H1 (cell line): ENCODE results near the gene LPP. TPM values are rescaled to one million over a fixed set of nuclear protein-coding genes. Genes with fewer than 3 reads are reported as not detected.

Experiments used
- CTCF ChIA-PET: fragments of 300-600 bp; sonication (Branson Sonifier 250); formaldehyde crosslinking; loops from one replicate; lab custom pipeline; 2021; ENCODE audit not compliant: partially characterized antibody; lab: Charles Lee
- POLR2A ChIA-PET: fragments of 300-600 bp; sonication (Branson Sonifier 250); formaldehyde crosslinking; loops from one replicate; lab custom pipeline; 2021; ENCODE audit warnings: inconsistent platforms; ENCODE audit not compliant: partially characterized antibody; lab: Charles Lee
- DNase-seq, 2 experiments: peaks; one replicate each; pipeline versions ENCODE4 v3.0.0 to v3.0.0-alpha.2; 2010 to 2022; ENCODE audit warnings: low spot score in 2 of 2, low read depth in 1 of 2, mixed read lengths in 1 of 2
- FAIRE-seq: peaks from 2 replicates; lab custom pipeline; 2011; peaks lifted over from hg19 to GRCh38; lab: Jason Lieb, UNC
- H2AFZ ChIP-seq: 2 replicates; pipeline ENCODE4 v1.8.1; 2012; ENCODE audit warnings: low read length, inconsistent platforms
- H2AK5ac ChIP-seq: 2 replicates; pipeline ENCODE4 v1.6.1; 2013; ENCODE audit warnings: low read depth, low read length
- H2BK120ac ChIP-seq: replicated peaks from 2 replicates; pipeline ENCODE3; 2013; ENCODE audit warnings: low read depth, low read length, inconsistent platforms
- H2BK12ac ChIP-seq: 2 replicates; pipeline ENCODE4 v1.6.1; 2013; ENCODE audit warnings: low read depth, low read length
- H2BK15ac ChIP-seq: 2 replicates; pipeline ENCODE4 v1.6.1; 2013; ENCODE audit warnings: low read length
- H2BK20ac ChIP-seq: 2 replicates; pipeline ENCODE4 v1.6.1; 2013; ENCODE audit warnings: low read length
- H2BK5ac ChIP-seq: 2 replicates; pipeline ENCODE4 v1.6.1; 2013; ENCODE audit warnings: low read depth, low read length
- H3K14ac ChIP-seq: 2 replicates; pipeline ENCODE4 v1.6.1; 2013; ENCODE audit warnings: inconsistent platforms; ENCODE audit not compliant: insufficient read length
- H3K18ac ChIP-seq: 2 replicates; pipeline ENCODE4 v1.6.1; 2013; ENCODE audit warnings: low read length; ENCODE audit errors: extremely low read depth
- H3K23ac ChIP-seq: 2 replicates; pipeline ENCODE4 v1.6.1; 2013; ENCODE audit warnings: inconsistent platforms; ENCODE audit not compliant: insufficient read length
- H3K23me2 ChIP-seq: 2 replicates; pipeline ENCODE4 v1.6.1; 2013; ENCODE audit warnings: low read depth, low read length
- H3K27ac ChIP-seq: 2 replicates; pipeline ENCODE4 v1.6.1; 2011; ENCODE audit warnings: low read depth, low read length, inconsistent platforms
- H3K27me3 ChIP-seq, 4 experiments: replicated peaks in 1 of 4; 1 replicate in 1 of 4; 2 replicates in 3 of 4; pipeline versions ENCODE4 v1.6.1 to v1.8.1; 2011 to 2013; ENCODE audit warnings: low read length in 3 of 4, mild to moderate bottlenecking in 3 of 4, inconsistent platforms in 2 of 4, mixed read lengths in 2 of 4, moderate library complexity in 1 of 4; ENCODE audit not compliant: control insufficient read depth in 3 of 4, insufficient read depth in 3 of 4; ENCODE audit errors: extremely low read depth in 1 of 4
- H3K36me3 ChIP-seq, 4 experiments: 2 replicates each; pipeline versions ENCODE4 v1.6.1 to v1.8.1; 2011 to 2013; ENCODE audit warnings: mild to moderate bottlenecking in 4 of 4, low read length in 3 of 4, moderate library complexity in 2 of 4, control low read depth in 1 of 4, inconsistent platforms in 1 of 4; ENCODE audit not compliant: insufficient read depth in 4 of 4, control insufficient read depth in 2 of 4
- H3K4ac ChIP-seq: replicated peaks from 2 replicates; pipeline ENCODE3; 2013; ENCODE audit warnings: low read length, low read depth, mixed read lengths, inconsistent platforms; ENCODE audit not compliant: insufficient read length
- H3K4me1 ChIP-seq, 4 experiments: replicated peaks in 1 of 4; 1 replicate in 1 of 4; 2 replicates in 3 of 4; pipeline versions ENCODE4 v1.6.1 to v1.8.1; 2011 to 2013; ENCODE audit warnings: low read length in 3 of 4, inconsistent platforms in 2 of 4, mixed read lengths in 1 of 4; ENCODE audit not compliant: insufficient read depth in 4 of 4, control insufficient read depth in 3 of 4
- H3K4me2 ChIP-seq, 2 experiments: 2 replicates each; pipeline versions ENCODE4 v1.6.1 to v1.8.1; 2011 to 2013; ENCODE audit warnings: low read depth in 2 of 2, low read length in 2 of 2, control low read depth in 1 of 2, inconsistent platforms in 1 of 2, mild to moderate bottlenecking in 1 of 2; ENCODE audit not compliant: insufficient read depth in 1 of 2
- H3K4me3 ChIP-seq, 4 experiments: fragments of 200-600, 300-600 bp in 1 of 4; sonication (generic), shearing (Covaris generic), sonication (Bioruptor Twin) in 1 of 4; 2 replicates each; pipeline versions ENCODE4 v1.5.1 to v1.8.1; 2011 to 2016; ENCODE audit warnings: low read length in 4 of 4, low read depth in 3 of 4, control low read depth in 2 of 4, inconsistent platforms in 2 of 4, mild to moderate bottlenecking in 2 of 4, mixed read lengths in 1 of 4, moderate library complexity in 1 of 4; ENCODE audit not compliant: insufficient read depth in 2 of 4; ENCODE audit errors: extremely low read depth in 1 of 4
- H3K56ac ChIP-seq: replicated peaks from 2 replicates; pipeline ENCODE3; 2013; ENCODE audit warnings: low read depth, mild to moderate bottlenecking, mixed read lengths, low read length, inconsistent platforms; ENCODE audit not compliant: insufficient read length
- H3K79me1 ChIP-seq: 2 replicates; pipeline ENCODE4 v1.6.1; 2013; ENCODE audit warnings: low read depth, low read length, control low read depth
- H3K79me2 ChIP-seq, 2 experiments: 2 replicates each; pipeline versions ENCODE4 v1.6.1 to v1.8.1; 2012 to 2013; ENCODE audit warnings: low read length in 2 of 2, mild to moderate bottlenecking in 2 of 2, inconsistent platforms in 1 of 2; ENCODE audit not compliant: insufficient read depth in 2 of 2, control insufficient read depth in 1 of 2
- H3K9ac ChIP-seq, 4 experiments: replicated peaks in 1 of 4; 1 replicate in 1 of 4; 2 replicates in 3 of 4; pipeline versions ENCODE4 v1.6.1 to v1.8.1; 2011 to 2013; ENCODE audit warnings: low read depth in 3 of 4, low read length in 3 of 4, control low read depth in 2 of 4, mild to moderate bottlenecking in 2 of 4, moderate library complexity in 2 of 4, inconsistent platforms in 1 of 4; ENCODE audit errors: extremely low read depth in 1 of 4
- H3K9me3 ChIP-seq, 2 experiments: 2 replicates each; pipeline versions ENCODE4 v1.6.1 to v1.8.1; 2012 to 2013; ENCODE audit warnings: mild to moderate bottlenecking in 2 of 2, moderate library complexity in 2 of 2, control low read depth in 1 of 2, inconsistent platforms in 1 of 2, low read depth in 1 of 2, low read length in 1 of 2, mixed read lengths in 1 of 2; ENCODE audit not compliant: insufficient read depth in 2 of 2
- H4K20me1 ChIP-seq, 2 experiments: replicated peaks in 1 of 2; 2 replicates each; pipeline versions ENCODE3 to v1.8.1; 2011 to 2013; ENCODE audit warnings: inconsistent platforms in 2 of 2, low read length in 2 of 2, mild to moderate bottlenecking in 1 of 2; ENCODE audit not compliant: insufficient read depth in 2 of 2, control insufficient read depth in 1 of 2
- H4K5ac ChIP-seq: 2 replicates; pipeline ENCODE4 v1.6.1; 2013; ENCODE audit warnings: low read length, low read depth, mixed read lengths, inconsistent platforms; ENCODE audit not compliant: insufficient read length
- H4K8ac ChIP-seq: 2 replicates; pipeline ENCODE4 v1.8.0; 2013; ENCODE audit warnings: mild to moderate bottlenecking, moderate library complexity, low read length, inconsistent platforms; ENCODE audit not compliant: insufficient read depth; ENCODE audit errors: extremely low read depth
- H4K91ac ChIP-seq: replicated peaks from 2 replicates; pipeline ENCODE3; 2013; ENCODE audit warnings: low read length, mixed read lengths, inconsistent platforms; ENCODE audit not compliant: insufficient read length
- CREB1 ChIP-seq: IDR thresholded peaks from 2 replicates; pipeline ENCODE4 v1.6.1; 2012; ENCODE audit warnings: inconsistent platforms
- CTBP2 ChIP-seq: IDR thresholded peaks from 2 replicates; pipeline ENCODE4 v1.7.0; 2011; ENCODE audit warnings: borderline replicate concordance, mild to moderate bottlenecking, moderate library complexity, mixed read lengths, low read length; ENCODE audit not compliant: insufficient read depth, insufficient read length
- EP300 ChIP-seq, 2 experiments: IDR thresholded peaks; 1 replicate in 1 of 2; 2 replicates in 1 of 2; pipeline ENCODE4 v1.6.1; 2011 to 2012; ENCODE audit warnings: low read depth in 2 of 2, low read length in 2 of 2, mild to moderate bottlenecking in 2 of 2, borderline replicate concordance in 1 of 2, inconsistent platforms in 1 of 2, moderate library complexity in 1 of 2
- JUND ChIP-seq: IDR thresholded peaks from 2 replicates; pipeline ENCODE4 v1.6.1; 2011; ENCODE audit warnings: mild to moderate bottlenecking, improper control_type of control experiment, low read length
- KDM1A ChIP-seq: fragments of 200-600, 300-600 bp; sonication (generic); IDR thresholded peaks from 2 replicates; pipeline ENCODE4 v1.7.1; 2016; ENCODE audit warnings: mild to moderate bottlenecking, low read length, borderline replicate concordance
- RBBP5 ChIP-seq: IDR thresholded peaks from 2 replicates; pipeline ENCODE4 v1.7.1; 2012; ENCODE audit warnings: low read depth, mild to moderate bottlenecking, inconsistent platforms, low read length, moderate library complexity, borderline replicate concordance
- SIN3A ChIP-seq, 2 experiments: IDR thresholded peaks in 1 of 2; conservative IDR thresholded peaks in 1 of 2; 2 replicates each; pipeline ENCODE4 v1.6.1; 2011 to 2012; ENCODE audit warnings: low read length in 2 of 2, improper control_type of control experiment in 1 of 2, low read depth in 1 of 2, mild to moderate bottlenecking in 1 of 2
- SRF ChIP-seq: IDR thresholded peaks from 2 replicates; pipeline ENCODE4 v1.6.1; 2011; ENCODE audit warnings: mild to moderate bottlenecking, low read depth, low read length, moderate library complexity
- WGBS, 2 experiments: shearing (Covaris generic) in 1 of 2; methylation state at CpG; one replicate each; pipeline versions ENCODE4 v1.1.6 to v1.1.7; 2013 to 2015; ENCODE audit warnings: low lambda C conversion rate in 2 of 2, mixed read lengths in 2 of 2, inconsistent platforms in 1 of 2, low coverage in 1 of 2, missing lambda C conversion rate in 1 of 2; ENCODE audit not compliant: insufficient replicate concordance in 2 of 2, insufficient coverage in 1 of 2, insufficient read length in 1 of 2; ENCODE audit errors: extremely low coverage in 1 of 2, missing lambda C conversion rate in 1 of 2; 5-methylcytosine and 5-hydroxymethylcytosine counted together
- polyA plus RNA-seq, 7 experiments: library from polyadenylated mRNA; depleted of rRNA in 3 of 7; stranded (reverse) in 5 of 7; unstranded in 2 of 7; fragments of >200 nt in 5 of 7; fragments of 200-250 nt in 2 of 7; gene quantifications; 1 replicate in 5 of 7; 2 replicates in 1 of 7; 4 replicates in 1 of 7; pipeline versions ENCODE4 v1.2.1 to v1.2.3, GENCODE V29; 2011 to 2013; ENCODE audit warnings: missing spikeins in 2 of 7, mixed read lengths in 2 of 7
- total RNA-seq: library from RNA; stranded (reverse); fragmentation: NEBNext Ultra II Directional; extraction: Animal tissue kit (Norgen Biotek cat#: 25700); gene quantifications from 2 replicates; pipeline ENCODE4 v1.2.1, GENCODE V29; 2021
- TF ChIP-seq, protein P1 (sequence below): IDR thresholded peaks from 2 replicates; pipeline ENCODE4 v1.6.1; 2012; ENCODE audit warnings: inconsistent platforms

Gene LPP
- total and polyA plus RNA-seq, 2 of the 8 experiments (the other 6 are each of a cell fraction or from before 2014, with no cell fraction given), result 10.0 to 53.3 TPM

DNA sequence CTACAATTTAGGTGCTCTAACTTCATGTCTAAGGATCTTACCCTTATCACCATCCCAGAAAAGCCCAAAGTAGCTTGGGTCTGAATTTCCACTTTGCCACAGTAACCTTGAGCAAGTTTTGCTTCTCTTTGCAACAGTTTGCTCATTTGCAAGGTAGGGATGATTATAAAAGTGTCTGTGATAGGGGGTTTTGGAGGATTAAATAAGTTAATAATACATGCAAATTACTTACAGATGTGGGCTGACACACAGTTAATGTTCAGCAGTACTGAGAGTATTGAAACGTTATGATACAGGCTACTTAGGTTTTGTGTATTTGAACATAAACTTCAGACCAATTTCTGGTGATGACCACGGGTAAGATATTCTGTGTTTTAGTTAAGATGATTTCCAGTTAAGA lies 573.1 kb downstream of the LPP start:
- Histone ChIP-seq H3K4me3 (no peak overlapping the region), H2AFZ (no peak overlapping the region), H2BK15ac (no peak overlapping the region), H4K20me1 (no peaks in the 10 kb centered on the region), H2BK12ac (no peak overlapping the region), H4K91ac (no peak overlapping the region), H3K4me1 (no peaks in the 10 kb centered on the region), H3K9ac (no peak overlapping the region), H3K27ac (no peak overlapping the region), H2AK5ac (no peak overlapping the region), H3K4me2 (no peak overlapping the region), H3K14ac (no peak overlapping the region), H3K79me2 (no peaks in the 10 kb centered on the region), H2BK120ac (no peak overlapping the region), H2BK20ac (no peak overlapping the region), H4K5ac (no peak overlapping the region), H3K18ac (no peak overlapping the region), H3K9me3 (no peaks in the 10 kb centered on the region), H3K23me2 (no peaks in the 10 kb centered on the region), H3K79me1 (no peaks in the 10 kb centered on the region), H3K56ac (no peak overlapping the region), H3K36me3 (no peaks in the 10 kb centered on the region), H3K23ac (no peak overlapping the region), H2BK5ac (no peak overlapping the region), H3K27me3 (no peaks in the 10 kb centered on the region), H3K4ac (no peak overlapping the region), H4K8ac (no peak overlapping the region)
- WGBS, 2 experiments, result 98% methylated on average over 2 of the region's 2 CpGs; no CpG with 5 or more reads in 1 of the 2 experiments
- ChIA-PET POLR2A (no interaction called here), CTCF (interaction anchor here (0.7 to 1.4 kb wide), 2 partner anchors 14 to 22 kb away, joined by 3 to 5 read pairs; no protein-coding TSS in a partner anchor)
- TF ChIP-seq RBBP5, result no peak
- TF ChIP-seq, protein P1, sequence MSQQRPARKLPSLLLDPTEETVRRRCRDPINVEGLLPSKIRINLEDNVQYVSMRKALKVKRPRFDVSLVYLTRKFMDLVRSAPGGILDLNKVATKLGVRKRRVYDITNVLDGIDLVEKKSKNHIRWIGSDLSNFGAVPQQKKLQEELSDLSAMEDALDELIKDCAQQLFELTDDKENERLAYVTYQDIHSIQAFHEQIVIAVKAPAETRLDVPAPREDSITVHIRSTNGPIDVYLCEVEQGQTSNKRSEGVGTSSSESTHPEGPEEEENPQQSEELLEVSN, result no peak
- TF ChIP-seq SRF, result no peak
- TF ChIP-seq JUND, result no peak
- no peak for TF ChIP-seq CTBP2
- TF ChIP-seq EP300 (IDR thresholded peaks at IDR 0.05; ENCODE audit: borderline replicate concordance in 1 of 2, low read depth in 2 of 2, low read length in 2 of 2), result no peak
- TF ChIP-seq CREB1, result no peak
- no peak for TF ChIP-seq SIN3A (conservative IDR thresholded peaks at IDR 0.05 in 1 of 2, IDR thresholded peaks at IDR 0.05 in 1 of 2; ENCODE audit: low read depth in 1 of 2, low read length in 2 of 2)
- no peak for TF ChIP-seq KDM1A
- DNase-seq (no peak), FAIRE-seq (no peak)
